Ramos (cell line): ENCODE data around the gene RASA3.
"Not testable (repeated sequence)": the region's sequence is repeated elsewhere in the genome, so short reads cannot be mapped to it uniquely, and the experiment has no call there.

Experiments
- in situ Hi-C: fragments of 300-500 bp; cut with MboI; formaldehyde crosslinking; loops from one replicate; pipeline ENCODE4 v1.14.3; 2022; ENCODE audit warnings: low sequenced_read_pairs; ENCODE audit not compliant: unreplicated experiment

The RASA3 gene

DNA sequence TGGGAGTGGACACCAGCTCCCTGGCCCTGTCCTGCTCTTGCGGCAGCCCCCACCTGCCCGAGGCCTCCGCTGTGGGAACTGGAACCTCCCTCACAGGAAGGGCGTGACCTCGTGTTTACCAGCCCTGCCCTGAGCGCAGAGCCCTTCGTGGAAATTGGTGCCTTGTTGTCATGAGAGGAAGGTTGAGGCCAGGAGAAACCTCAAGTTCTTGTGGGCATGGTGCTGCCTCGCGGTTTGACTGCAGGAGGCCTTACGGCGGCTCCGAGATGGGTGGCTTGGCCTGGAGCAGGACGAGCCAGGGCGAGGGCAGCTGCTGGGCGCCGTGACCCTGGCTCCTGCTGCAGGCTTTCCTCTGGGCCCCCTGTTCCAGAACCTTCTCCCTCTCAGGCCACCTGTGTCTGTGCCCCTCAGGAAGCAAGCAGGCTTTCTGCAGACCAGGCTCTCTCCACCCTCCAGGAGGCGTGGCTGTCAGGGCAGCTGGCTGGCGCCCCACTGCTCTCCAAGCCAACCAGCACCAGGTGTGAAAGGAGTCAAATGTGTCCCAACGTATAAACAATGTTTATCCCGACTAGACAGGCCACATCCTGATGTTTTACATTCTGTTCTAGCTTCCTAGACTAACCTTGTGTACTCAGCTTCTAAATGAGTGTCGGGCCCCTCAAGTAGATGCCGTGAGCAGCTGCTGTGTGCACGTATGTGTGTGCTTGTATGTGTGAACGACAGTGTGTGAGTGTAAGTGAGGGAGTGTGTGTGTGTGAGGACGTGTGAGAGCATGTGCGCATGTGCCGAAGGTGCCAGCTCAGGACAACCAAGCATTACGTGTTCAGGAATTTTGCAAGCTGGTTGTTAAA lies 10.4 kb upstream of the RASA3 start:
- in situ Hi-C loops, result no loop called here

- in situ Hi-C loops, result no loop called here
Observed at GRCh38 chr13:114142137-114142550, 9.7 kb upstream of the RASA3 start.

DNA sequence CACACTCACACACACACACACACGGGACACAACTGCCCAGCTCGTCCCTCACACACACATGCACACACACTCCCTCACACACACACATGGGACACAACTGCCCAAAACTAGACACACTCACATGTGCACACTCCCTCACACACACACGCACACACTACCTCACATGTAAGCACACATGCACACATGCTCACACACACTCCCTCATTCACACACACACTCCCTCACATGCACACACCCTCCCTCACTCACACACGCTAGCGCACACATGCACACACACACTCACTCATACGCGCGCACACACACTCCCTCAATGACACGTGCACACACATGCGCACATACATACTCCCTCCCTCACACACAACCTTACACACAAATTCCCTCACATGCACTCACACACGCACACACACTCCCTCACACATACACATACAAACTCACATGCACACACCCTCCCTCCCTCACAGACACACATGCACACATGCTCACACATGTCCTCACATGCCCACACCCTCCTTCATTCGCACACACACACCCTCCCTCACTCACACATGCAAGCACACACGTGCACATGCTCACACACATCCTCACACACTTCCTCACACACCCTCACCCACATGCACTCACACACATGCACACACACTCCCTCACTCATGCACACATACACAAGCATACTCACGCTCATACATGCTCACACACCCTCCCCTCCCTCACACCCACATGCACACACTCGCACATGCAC lies 9.0 kb upstream of the RASA3 start:
- in situ Hi-C loops, result no loop called here

DNA sequence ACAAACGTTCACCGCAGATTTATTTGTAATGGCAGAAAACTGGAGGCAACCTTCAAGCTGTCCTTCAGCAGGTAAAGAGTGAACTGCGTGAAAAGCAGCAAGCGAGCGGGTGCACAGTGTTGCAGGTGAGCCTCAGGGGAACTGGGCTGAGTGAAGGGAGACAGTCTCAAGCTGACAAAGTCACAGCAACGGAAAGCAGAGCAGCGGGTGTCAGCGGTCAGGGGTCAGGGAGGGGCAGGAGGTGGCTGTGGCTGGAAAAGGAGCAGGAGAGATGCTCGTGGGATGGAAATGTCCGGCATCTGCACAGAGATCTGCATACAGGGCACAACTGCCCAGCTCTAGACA lies 8.5 kb upstream of the RASA3 start:
- in situ Hi-C loops, result no loop called here

- in situ Hi-C loops, result no loop called here
Observed at GRCh38 chr13:114140131-114140905, 7.9 kb upstream of the RASA3 start.

GRCh38 chr13:114136576-114136975 lies 4.2 kb upstream of the RASA3 start:
- in situ Hi-C loops, result no loop called here

DNA sequence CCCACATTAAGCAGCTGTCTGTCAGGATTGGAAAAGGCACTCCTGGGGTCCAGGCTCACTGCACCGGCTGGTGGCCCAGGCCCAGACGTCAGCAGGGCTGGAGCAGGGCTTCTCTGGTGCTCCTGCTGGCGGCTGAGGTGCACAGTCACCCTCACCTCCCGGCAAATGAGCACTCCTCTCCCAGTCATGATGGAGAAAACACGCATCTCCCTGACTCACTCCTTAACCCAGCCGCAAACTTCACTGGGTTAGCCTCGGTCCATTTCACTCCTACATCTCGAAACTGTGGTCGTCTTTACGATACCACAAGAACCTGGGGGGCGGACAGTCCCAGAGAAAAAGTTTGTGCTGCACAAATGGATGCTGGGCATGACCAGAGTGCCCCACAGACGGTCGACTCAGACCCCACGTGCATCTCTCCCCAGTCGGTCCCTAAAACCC lies 3.3 kb upstream of the RASA3 start:
- in situ Hi-C loops, result no loop called here

DNA sequence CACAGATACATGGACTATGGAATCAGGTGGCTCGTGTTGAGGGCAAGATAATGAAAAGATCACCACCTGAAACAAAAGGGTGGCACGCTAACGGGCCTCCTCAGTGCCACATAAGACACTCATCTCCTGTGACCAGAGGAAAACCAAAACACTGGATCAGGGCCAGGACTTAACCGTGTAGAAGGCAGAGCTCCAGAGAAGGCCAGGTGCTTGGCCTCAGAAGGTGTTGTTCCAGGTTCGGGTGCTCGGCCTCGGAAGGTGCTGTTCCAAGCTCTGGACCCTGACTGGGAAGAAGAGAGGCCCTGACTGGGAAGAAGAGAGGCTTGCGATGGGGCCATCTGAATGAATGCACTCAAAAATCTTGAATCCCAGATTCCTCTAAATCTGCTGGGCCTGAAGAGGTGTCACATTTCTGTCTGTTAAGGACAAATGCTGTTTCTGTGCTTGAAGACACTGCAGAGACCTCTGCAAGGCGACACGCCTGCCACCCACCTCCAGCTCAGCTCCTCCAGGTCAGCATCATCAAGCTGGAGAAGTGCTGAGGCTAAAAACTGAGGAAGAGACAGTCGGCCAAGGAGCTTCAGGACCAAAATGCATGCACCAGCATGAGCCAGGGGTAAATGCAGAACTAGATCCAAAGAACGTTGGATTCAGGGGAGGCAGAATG lies 2.7 kb upstream of the RASA3 start:
- in situ Hi-C loops, result no loop called here

GRCh38 chr13:114134111-114134943 lies 1.9 kb upstream of the RASA3 start:
- in situ Hi-C loops, result no loop called here

GRCh38 chr13:114133552-114133951 lies 1.1 kb upstream of the RASA3 start:
- in situ Hi-C loops, result not testable (repeated sequence)

DNA sequence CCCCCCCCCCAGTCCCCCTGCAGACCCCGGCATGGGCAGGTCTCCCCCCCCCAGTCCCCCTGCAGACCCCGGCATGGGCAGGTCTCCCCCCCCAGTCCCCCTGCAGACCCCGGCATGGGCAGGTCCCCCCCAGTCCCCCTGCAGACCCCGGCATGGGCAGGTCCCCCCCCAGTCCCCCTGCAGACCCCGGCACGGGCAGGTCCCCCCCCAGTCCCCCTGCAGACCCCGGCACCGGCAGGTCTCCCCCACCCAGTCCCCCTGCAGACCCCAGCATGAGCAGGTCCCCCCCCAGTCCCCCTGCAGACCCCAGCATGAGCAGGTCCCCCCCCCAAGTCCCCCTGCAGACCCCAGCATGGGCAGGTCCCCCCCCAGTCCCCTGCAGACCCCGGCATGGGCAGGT lies 703 bp upstream of the RASA3 start:
- in situ Hi-C loops, result not testable (repeated sequence)

GRCh38 chr13:114131583-114132418 lies 622 bp downstream of the RASA3 start:
- in situ Hi-C loops, result no loop called here

- in situ Hi-C loops, result no loop called here
Observed at GRCh38 chr13:114130837-114131582, 1.4 kb downstream of the RASA3 start.

GRCh38 chr13:114130131-114130836 lies 2.1 kb downstream of the RASA3 start:
- in situ Hi-C loops, result no loop called here

DNA sequence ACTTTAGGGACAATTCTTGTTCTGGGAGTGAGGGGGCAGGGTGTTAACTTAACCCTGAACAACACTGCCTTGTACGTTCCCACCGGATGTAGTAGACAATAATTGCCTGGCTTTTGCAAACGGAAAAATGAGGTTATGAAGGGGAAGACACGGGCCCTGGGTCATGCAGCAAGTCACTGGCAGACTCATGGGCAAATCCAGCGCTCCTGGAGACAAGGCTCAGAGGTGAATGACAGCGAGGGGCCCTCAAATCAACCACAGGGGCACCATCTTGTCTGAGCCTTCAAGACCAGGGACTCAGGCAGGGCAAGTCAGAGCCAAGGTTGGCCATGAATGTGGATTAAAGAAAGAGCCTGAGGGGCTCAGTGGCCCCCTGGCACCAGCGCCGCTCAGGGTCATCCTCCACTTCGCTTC lies 2.8 kb downstream of the RASA3 start:
- in situ Hi-C loops, result no loop called here

DNA sequence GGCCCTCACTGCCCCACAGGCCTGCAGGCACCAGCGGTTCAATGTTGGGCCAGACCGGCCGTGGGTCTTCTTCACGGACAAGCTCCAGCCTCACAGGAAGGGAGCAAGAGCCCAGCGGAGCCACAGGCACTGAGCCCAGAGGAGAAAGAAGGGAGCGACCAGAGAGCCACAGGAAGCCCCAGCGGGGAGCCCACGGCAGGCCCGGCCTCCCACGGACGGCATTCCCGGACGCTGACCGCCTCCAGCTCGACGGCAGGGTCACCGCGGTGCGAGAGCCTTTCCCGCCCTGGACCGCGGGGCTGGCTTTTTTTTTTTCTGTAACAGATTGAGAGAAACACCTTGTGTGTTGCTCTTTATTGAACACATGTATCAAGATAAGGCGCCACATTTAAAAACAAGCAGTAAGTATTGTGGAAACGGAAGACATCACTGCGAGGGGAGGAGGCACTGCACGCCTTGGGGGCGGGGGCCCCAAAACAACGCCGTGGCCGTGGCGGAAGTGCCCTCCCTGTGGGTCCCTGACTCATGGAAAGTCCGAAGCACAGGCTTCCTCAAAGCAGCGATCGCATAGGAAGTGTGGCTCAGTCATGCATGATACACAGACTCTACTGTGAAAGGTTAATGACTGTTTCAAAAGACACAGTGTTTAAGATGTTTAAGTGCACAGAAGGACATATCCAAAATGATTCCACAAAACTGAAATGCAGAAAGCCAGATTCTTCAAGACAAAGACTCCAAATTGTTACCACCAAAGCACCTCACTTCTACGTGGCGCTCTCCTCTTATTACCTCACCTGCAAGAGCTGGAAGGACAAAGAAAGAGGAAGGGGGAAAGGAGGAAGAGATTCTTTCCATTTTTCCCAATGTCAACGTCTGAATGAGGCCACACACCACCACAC lies 3.5 kb downstream of the RASA3 start:
- in situ Hi-C loops, result no loop called here

DNA sequence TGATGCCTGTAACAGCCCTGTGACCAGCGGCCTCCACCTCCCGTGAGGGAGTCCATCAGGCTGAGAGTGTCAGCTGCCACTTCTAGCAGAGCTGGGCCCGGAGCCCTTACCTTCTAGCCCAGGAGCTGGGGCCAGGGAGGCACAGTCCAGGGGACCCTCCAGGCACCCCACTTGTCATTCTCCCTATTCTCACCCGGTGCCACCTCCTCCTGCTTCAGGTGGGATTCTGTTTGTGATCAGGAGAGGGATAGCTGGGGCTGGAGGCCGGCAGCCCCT lies 4.1 kb downstream of the RASA3 start:
- in situ Hi-C loops, result no loop called here
